ENCODE measurements around the gene TFAM.

The TFAM gene

DNA sequence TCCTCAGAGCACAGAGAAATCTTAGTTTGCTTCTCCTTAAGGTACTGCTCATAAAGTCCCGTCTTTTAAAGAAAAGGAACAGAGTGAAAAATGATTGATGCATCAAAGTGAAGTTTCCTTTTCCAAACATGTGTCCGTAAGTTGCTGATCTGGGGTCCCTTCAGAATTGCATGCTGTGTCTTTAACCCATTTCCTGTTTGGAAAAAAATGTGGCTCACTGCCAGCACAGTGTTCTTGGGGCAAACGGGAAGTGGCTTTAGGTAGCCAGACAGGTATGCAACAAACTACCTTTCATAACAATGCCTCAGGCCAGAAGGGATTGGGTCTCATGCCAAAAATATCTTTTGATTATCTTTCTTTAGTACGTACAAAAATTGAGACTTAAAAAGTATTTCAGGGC, 50.9 kb downstream of the TFAM start:
- TF ChIP-seq, protein P1, sequence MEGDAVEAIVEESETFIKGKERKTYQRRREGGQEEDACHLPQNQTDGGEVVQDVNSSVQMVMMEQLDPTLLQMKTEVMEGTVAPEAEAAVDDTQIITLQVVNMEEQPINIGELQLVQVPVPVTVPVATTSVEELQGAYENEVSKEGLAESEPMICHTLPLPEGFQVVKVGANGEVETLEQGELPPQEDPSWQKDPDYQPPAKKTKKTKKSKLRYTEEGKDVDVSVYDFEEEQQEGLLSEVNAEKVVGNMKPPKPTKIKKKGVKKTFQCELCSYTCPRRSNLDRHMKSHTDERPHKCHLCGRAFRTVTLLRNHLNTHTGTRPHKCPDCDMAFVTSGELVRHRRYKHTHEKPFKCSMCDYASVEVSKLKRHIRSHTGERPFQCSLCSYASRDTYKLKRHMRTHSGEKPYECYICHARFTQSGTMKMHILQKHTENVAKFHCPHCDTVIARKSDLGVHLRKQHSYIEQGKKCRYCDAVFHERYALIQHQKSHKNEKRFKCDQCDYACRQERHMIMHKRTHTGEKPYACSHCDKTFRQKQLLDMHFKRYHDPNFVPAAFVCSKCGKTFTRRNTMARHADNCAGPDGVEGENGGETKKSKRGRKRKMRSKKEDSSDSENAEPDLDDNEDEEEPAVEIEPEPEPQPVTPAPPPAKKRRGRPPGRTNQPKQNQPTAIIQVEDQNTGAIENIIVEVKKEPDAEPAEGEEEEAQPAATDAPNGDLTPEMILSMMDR (IDR thresholded peaks at IDR 0.05; ENCODE audit: borderline replicate concordance, control extremely low read depth, extremely low read depth, insufficient read depth, missing control alignments), result no peak
- no peak for DNase-seq (ENCODE audit: low spot score)
- in situ Hi-C loops (cut with MboI; ENCODE audit: low sequenced_read_pairs, unreplicated experiment), result no loop called here

DNA sequence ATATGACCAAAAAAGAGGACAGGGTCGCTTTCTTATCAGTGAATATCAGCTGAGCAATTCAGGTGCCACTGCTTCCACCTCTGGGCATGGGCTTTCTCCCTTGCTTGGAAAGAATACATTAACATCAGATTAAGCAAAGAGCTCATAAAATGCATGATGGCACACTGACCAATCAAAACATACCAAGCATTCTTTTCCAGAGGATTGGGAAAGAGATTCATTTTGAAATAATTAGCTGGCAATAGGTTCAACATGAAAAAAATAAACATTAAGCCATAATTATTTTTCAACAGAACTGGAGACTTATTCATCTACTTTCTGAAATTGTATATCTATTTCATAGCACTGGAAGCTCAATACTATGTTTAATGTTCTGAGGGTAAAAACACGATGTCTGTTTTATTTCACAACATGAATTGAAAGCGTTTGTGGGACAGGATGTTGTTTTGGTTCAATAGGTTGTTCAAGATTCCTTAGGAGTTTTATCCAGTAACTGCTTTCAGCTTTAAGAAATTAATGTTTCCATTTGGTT, 53.2 kb downstream of the TFAM start:
- in situ Hi-C loops (cut with MboI; ENCODE audit: low sequenced_read_pairs, unreplicated experiment), result no loop called here
- DNase-seq (ENCODE audit: low spot score), result no peak
- TF ChIP-seq, protein P1 (IDR thresholded peaks at IDR 0.05; ENCODE audit: borderline replicate concordance, control extremely low read depth, extremely low read depth, insufficient read depth, missing control alignments), result no peak

DNA sequence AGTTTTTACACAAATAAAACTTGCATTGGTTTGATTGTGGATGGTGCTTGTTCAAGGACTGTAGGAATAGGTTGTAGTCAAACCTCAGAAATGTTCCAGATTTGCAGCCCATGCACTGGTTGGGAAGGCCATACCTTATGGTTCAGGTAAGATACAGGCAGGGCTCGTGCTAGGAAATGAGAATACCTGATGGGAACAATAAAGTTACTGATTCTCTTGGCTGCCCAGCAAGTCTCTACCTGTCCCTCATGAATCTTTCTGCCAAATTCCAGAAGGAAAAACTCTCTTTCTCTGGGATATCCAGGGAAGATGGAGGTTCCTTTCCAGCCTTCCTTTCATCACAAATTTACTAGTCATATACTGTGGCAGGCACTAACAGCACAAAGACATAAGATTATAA, 53.8 kb downstream of the TFAM start:
- in situ Hi-C loops (cut with MboI; ENCODE audit: low sequenced_read_pairs, unreplicated experiment), result no loop called here
- DNase-seq (ENCODE audit: low spot score), result no peak

DNA sequence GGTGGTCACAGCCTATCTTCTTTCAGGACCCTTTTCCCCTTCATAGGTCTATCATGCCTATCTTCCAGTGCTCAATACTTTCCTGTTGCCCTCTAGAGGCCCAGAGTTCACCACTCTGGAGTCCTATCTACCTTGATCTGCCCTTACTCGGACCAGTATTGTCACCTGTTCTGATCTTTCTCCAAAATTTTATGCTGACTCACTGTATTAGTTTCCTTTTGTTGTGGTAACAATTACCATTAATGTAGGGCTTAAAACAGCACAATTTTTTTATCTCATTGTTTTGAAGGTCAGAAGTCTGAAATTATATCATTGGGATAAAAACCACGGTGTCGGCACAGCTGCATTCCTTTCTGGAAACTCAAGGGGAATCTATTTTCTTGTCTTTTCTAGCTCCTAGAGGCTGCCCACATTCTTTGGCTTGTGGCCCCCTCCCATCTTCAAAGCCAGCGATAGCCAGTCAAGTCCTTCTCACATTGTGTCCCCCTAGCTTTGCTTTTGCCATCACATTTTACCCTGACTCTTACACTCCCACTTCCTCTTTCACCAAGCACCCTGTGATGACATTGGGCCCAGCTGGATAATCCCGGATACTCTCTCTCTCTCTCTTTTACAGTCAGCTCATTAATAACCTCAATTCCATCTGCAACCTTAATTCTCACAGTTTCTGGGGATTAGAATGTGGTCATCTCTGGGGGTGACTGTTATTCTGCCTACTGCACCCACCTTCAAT, 54.6 kb downstream of the TFAM start:
- TF ChIP-seq, protein P1 (IDR thresholded peaks at IDR 0.05; ENCODE audit: borderline replicate concordance, control extremely low read depth, extremely low read depth, insufficient read depth, missing control alignments), result no peak
- DNase-seq (ENCODE audit: low spot score), result no peak
- in situ Hi-C loops (cut with MboI; ENCODE audit: low sequenced_read_pairs, unreplicated experiment), result no loop called here

More for the DNA sequence above, 53.8 kb downstream of the TFAM start:
- TF ChIP-seq, protein P1 (IDR thresholded peaks at IDR 0.05; ENCODE audit: borderline replicate concordance, control extremely low read depth, extremely low read depth, insufficient read depth, missing control alignments), result no peak

DNA sequence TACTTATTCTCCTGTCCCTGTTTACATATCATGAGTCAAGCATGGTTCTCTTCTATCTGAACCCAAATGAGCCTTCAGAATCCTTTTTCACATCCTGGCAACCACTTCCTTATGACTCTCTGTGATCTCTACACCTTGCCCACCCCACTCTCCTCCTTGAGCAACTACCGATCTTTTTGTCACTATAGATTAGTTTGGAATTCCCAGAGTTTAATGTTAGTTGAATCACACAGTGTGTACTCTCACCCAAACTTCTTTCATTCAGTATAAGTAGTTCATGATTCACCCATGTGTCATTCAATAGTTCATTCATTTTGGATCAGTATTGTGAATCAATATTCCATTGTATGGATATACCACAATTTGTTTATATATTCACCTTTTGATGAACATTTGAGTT, 55.3 kb downstream of the TFAM start:
- TF ChIP-seq, protein P1 (IDR thresholded peaks at IDR 0.05; ENCODE audit: borderline replicate concordance, control extremely low read depth, extremely low read depth, insufficient read depth, missing control alignments), result no peak
- in situ Hi-C loops (cut with MboI; ENCODE audit: low sequenced_read_pairs, unreplicated experiment), result no loop called here
- DNase-seq (ENCODE audit: low spot score), result no peak

DNA sequence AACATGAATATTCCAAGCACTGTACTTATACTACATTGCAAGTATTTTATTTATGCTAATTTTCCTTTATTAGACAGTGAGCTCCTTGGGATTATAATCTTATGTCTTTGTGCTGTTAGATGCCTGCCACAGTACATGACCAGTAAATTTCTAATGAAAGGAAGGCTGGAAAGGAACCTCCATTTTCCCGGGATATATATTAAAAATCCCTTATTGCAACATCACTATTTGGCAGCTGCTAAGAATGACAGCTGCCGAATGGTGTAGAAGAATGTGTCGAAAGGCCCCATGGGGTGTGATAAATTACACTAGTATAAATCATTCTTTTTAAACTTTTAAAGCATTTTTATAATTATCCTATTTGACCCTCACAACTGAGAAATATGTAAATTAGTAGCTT, 59.1 kb downstream of the TFAM start:
- in situ Hi-C loops (cut with MboI; ENCODE audit: low sequenced_read_pairs, unreplicated experiment), result no loop called here
- TF ChIP-seq, protein P1 (IDR thresholded peaks at IDR 0.05; ENCODE audit: borderline replicate concordance, control extremely low read depth, extremely low read depth, insufficient read depth, missing control alignments), result no peak
- DNase-seq (ENCODE audit: low spot score), result no peak

All from GM13976 (cell line).